Osteocyte (in vitro differentiated cells): Measurements from ENCODE around the gene ENO2. TPM values are rescaled to one million over a fixed set of nuclear protein-coding genes. Genes with fewer than 3 reads are reported as not detected.

Source experiments
- DNase-seq: peaks from one replicate; pipeline ENCODE4 v3.0.0; 2021; ENCODE audit warnings: mixed read lengths; ENCODE audit not compliant: unreplicated experiment; ENCODE audit errors: extremely low spot score
- H3K27ac Mint-ChIP-seq: one replicate; pipeline ENCODE4 v1.8.0; 2021; ENCODE audit warnings: mild to moderate bottlenecking, mixed read lengths; ENCODE audit not compliant: unreplicated experiment
- H3K27me3 Mint-ChIP-seq: one replicate; pipeline ENCODE4 v1.8.0; 2021; ENCODE audit warnings: mixed read lengths; ENCODE audit not compliant: unreplicated experiment
- H3K36me3 Mint-ChIP-seq: one replicate; pipeline ENCODE4 v1.8.0; 2021; ENCODE audit warnings: mixed read lengths; ENCODE audit not compliant: unreplicated experiment
- H3K4me1 Mint-ChIP-seq: one replicate; pipeline ENCODE4 v1.8.0; 2021; ENCODE audit warnings: mixed read lengths; ENCODE audit not compliant: unreplicated experiment
- H3K4me3 Mint-ChIP-seq: one replicate; pipeline ENCODE4 v1.8.0; 2021; ENCODE audit warnings: mild to moderate bottlenecking, moderate library complexity, mixed read lengths; ENCODE audit not compliant: unreplicated experiment
- H3K9me3 Mint-ChIP-seq: one replicate; pipeline ENCODE4 v1.8.0; 2021; ENCODE audit warnings: mixed read lengths; ENCODE audit not compliant: unreplicated experiment
- total RNA-seq: library from RNA; stranded (reverse); gene quantifications from 2 replicates; pipeline ENCODE4 v1.2.1, GENCODE V29; 2021
- TF ChIP-seq, protein P1 (sequence below): fragments of 200-600 bp; sonication (generic); IDR thresholded peaks from 2 replicates; pipeline ENCODE4 v1.5.0; 2021; ENCODE audit warnings: antibody characterized with exemption, mild to moderate bottlenecking, moderate library complexity

Gene ENO2
- total RNA-seq, 1 donor from 2014 or later: 24.1 TPM

DNA sequence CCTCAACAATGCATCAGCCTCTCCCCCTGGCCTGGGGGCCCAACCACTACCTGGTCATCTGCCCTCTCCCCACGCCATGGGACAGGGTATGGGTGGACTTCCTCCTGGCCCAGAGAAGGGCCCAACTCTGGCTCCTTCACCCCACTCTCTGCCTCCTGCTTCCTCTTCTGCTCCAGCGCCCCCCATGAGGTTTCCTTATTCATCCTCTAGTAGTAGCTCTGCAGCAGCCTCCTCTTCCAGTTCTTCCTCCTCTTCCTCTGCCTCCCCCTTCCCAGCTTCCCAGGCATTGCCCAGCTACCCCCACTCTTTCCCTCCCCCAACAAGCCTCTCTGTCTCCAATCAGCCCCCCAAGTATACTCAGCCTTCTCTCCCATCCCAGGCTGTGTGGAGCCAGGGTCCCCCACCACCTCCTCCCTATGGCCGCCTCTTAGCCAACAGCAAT lies 21.8 kb downstream of the ENO2 start:
- Mint-ChIP-seq H3K9me3 (no peaks in the 10 kb centered on the region), H3K36me3 (peaks cover 32% of the 10 kb centered on the region), H3K4me1 (peaks cover 45% of the 10 kb centered on the region), H3K27ac (peak overlapping the region; percentile 82), H3K27me3 (no peaks in the 10 kb centered on the region), H3K4me3 (peak overlapping the region; percentile 78)
- TF ChIP-seq, protein P1, sequence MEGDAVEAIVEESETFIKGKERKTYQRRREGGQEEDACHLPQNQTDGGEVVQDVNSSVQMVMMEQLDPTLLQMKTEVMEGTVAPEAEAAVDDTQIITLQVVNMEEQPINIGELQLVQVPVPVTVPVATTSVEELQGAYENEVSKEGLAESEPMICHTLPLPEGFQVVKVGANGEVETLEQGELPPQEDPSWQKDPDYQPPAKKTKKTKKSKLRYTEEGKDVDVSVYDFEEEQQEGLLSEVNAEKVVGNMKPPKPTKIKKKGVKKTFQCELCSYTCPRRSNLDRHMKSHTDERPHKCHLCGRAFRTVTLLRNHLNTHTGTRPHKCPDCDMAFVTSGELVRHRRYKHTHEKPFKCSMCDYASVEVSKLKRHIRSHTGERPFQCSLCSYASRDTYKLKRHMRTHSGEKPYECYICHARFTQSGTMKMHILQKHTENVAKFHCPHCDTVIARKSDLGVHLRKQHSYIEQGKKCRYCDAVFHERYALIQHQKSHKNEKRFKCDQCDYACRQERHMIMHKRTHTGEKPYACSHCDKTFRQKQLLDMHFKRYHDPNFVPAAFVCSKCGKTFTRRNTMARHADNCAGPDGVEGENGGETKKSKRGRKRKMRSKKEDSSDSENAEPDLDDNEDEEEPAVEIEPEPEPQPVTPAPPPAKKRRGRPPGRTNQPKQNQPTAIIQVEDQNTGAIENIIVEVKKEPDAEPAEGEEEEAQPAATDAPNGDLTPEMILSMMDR: no peak
- no peak for DNase-seq

- peaks cover 46% of the 10 kb centered on the region for H3K4me1 Mint-ChIP-seq
- TF ChIP-seq, protein P1: no peak
- H3K27ac Mint-ChIP-seq: peak overlapping the region; percentile 82
- no peaks in the 10 kb centered on the region for H3K9me3 Mint-ChIP-seq
- H3K27me3 Mint-ChIP-seq: no peaks in the 10 kb centered on the region
- H3K4me3 Mint-ChIP-seq: peak overlapping the region; percentile 78
- H3K36me3 Mint-ChIP-seq: peaks cover 32% of the 10 kb centered on the region
- DNase-seq: no peak
These were observed 22.5 kb downstream of the ENO2 start for GRCh38 chr12:6936636-6937480.

- TF ChIP-seq, protein P1: peak; percentile 93
- Mint-ChIP-seq H3K4me1 (peaks cover 45% of the 10 kb centered on the region), H3K27me3 (no peaks in the 10 kb centered on the region), H3K4me3 (peak overlapping the region; percentile 78), H3K9me3 (no peaks in the 10 kb centered on the region), H3K36me3 (peaks cover 32% of the 10 kb centered on the region), H3K27ac (peak overlapping the region; percentile 82)
- DNase-seq: peak; percentile 97
These were observed 23.3 kb downstream of the ENO2 start for GRCh38 chr12:6937481-6938352.

GRCh38 chr12:6938353-6939190 lies 24.2 kb downstream of the ENO2 start:
- H3K9me3 Mint-ChIP-seq: no peaks in the 10 kb centered on the region
- H3K27me3 Mint-ChIP-seq: no peaks in the 10 kb centered on the region
- no peak for DNase-seq
- H3K4me1 Mint-ChIP-seq: peaks cover 48% of the 10 kb centered on the region
- TF ChIP-seq, protein P1: no peak
- peak overlapping the region; percentile 82 for H3K27ac Mint-ChIP-seq
- peaks cover 30% of the 10 kb centered on the region for H3K36me3 Mint-ChIP-seq
- peak overlapping the region; percentile 78 for H3K4me3 Mint-ChIP-seq
